Activated CD4-positive, alpha-beta T cell treated with anti-CD3 and anti-CD28 coated beads, Interleukin-10, Interleukin-2, amounts not matched to agents 100 ng/mL and 50 ng/mL, durations not matched to agents 16 hours and 8 hours (primary cell): Measurements from ENCODE around the gene VPS36.
"Not testable (repeated sequence)": the region's sequence is repeated elsewhere in the genome, so short reads cannot be mapped to it uniquely, and the experiment has no call there.

Experiments used
- DNase-seq: peaks from one replicate; pipeline ENCODE4 v3.0.0-alpha.2; 2020

VPS36 gene

GRCh38 chr13:52374389-52374788 lies 76.0 kb downstream of the VPS36 start:
- DNase-seq = no peak

- DNase-seq = not testable (repeated sequence)
Measured at GRCh38 chr13:52373277-52373676, 77.2 kb downstream of the VPS36 start.

GRCh38 chr13:52371736-52372247 lies 78.6 kb downstream of the VPS36 start:
- no peak for DNase-seq

- no peak for DNase-seq
Measured at GRCh38 chr13:52366291-52366690, 84.1 kb downstream of the VPS36 start.
